HG03064 (cell line): Measurements from ENCODE around the gene MRPL10.

Experiments used
- ATAC-seq: cut with Tn5 transposase; IDR thresholded peaks from one replicate; pipeline ENCODE4 v1.9.1; 2021; ENCODE audit warnings: low read depth; ENCODE audit not compliant: unreplicated experiment

The MRPL10 gene

DNA sequence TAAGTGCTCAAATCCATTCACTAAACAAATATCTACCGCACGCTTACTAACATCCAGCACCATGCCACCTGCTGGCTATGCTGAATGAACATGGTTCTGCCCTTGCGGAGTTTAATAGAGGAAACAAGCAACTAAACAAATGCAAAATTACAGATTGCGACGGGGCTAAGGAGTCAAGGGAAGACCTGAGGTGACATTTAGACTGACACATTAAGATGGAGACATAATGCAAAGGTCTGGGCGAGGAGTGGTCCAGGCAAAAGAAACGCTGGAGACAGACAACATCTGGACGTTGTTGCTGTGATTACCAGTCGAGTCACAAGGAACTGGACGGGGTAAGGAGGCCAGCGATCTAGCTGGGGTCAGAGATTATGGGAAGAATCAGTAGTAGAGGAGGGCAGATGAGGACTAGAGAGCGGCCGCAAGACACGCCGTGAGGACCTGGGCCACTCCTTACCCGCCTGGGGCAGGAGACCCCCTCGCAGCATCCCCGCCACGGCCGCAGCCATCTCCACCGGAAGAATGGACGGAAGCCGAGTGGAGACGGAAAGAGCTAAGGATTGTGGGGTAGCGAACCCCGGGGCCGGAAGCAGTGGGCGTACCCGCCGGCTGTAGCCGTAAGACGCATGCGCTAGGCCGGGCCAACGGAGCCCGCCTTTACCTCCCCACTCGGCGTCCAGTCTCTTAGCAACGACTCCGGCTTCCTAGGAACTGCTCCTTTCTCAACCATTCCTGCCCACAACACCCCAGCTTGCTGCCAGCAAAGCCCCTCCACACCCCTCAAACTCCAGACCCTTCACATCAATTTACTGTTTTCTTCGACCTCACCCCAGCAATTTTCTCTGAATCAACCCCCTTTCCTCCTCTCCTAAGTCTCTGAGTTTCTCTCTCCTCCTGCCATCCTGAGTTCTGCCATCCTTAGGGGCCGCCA, at the start of gene MRPL10, which contains the start of gene LRRC46:
TSS of gene MRPL10 (minus strand) at position 539 of the 931 bp plus-strand sequence. CDS start at position 509, 30 bp downstream.
TSS of gene LRRC46 (plus strand) at position 668 of the 931 bp plus-strand sequence. CDS start 320 bp downstream, outside the sequence.
- peak; percentile 67 for ATAC-seq

- ATAC-seq, result no peak
These were observed 48.6 kb upstream of the MRPL10 start for GRCh38 chr17:47879776-47880454.

DNA sequence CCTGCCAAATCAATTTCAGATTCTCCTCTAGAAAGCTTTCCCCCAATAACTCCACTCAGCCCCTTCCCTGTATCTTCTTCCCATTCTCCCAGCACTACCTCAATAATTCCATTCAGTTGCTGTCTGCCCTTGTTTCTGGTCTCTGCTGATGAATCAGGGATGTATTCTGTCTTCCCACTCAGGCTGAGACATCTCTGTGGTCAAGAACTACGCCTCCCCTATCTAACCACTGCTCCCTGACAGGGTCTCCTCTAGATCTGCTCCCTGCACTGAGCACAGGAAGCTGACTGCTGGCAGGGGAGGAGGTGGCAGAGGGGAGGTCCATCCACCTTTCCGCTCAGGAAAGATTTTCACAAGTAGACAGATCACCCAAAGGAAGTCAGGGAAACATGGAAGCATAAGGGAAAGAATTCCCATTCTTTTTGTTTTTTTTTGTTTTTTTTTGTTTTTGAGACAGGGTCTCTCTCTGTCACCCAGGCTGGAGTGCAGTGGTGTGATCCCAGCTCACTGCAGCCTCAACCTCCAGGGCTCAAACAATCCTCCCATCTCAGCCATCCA, 47.8 kb upstream of the MRPL10 start:
- no peak for ATAC-seq

DNA sequence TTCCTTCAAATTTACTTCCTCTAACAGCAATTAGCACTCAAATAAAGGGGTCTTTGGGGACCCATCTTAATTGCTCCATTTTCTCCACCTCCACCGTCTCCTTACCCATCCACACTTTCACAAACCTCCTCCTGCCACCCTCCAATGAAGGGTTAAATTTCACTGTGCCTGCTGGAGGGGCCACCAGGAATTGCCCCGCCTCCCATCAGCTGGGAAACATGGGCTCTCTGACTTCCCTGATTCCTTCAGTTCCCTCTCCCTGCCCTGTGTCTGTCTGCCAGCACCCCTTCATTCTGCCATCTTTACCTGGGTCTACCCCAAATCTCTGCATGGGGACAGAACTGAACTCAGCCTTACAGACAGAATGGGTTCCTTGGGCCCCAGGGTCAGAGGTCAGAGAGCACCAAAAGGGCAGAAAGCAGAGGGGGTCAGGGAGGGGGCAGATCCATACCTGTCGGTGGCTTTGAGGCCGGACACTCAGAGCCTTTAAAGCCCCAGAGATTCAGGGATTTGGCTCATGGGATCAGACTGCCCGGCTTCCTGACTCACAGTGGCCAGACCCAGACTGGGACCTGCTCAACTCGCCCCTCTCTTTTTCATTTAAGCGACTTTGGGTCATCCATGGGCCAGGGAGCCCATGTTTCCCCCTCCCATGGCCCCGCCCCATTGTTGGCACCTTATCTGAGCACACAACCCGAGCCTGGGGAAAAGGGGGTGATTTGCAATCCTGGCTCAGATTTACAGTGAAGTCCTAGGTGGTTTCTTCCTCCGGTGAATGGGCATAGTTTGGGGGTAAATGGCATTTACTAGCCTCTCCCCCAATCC, 47.1 kb upstream of the MRPL10 start:
- ATAC-seq, result no peak

- ATAC-seq, result no peak
These were observed 46.2 kb upstream of the MRPL10 start for GRCh38 chr17:47877368-47878034.

- ATAC-seq, result no peak
These were observed 44.0 kb upstream of the MRPL10 start for GRCh38 chr17:47875011-47875985.

DNA sequence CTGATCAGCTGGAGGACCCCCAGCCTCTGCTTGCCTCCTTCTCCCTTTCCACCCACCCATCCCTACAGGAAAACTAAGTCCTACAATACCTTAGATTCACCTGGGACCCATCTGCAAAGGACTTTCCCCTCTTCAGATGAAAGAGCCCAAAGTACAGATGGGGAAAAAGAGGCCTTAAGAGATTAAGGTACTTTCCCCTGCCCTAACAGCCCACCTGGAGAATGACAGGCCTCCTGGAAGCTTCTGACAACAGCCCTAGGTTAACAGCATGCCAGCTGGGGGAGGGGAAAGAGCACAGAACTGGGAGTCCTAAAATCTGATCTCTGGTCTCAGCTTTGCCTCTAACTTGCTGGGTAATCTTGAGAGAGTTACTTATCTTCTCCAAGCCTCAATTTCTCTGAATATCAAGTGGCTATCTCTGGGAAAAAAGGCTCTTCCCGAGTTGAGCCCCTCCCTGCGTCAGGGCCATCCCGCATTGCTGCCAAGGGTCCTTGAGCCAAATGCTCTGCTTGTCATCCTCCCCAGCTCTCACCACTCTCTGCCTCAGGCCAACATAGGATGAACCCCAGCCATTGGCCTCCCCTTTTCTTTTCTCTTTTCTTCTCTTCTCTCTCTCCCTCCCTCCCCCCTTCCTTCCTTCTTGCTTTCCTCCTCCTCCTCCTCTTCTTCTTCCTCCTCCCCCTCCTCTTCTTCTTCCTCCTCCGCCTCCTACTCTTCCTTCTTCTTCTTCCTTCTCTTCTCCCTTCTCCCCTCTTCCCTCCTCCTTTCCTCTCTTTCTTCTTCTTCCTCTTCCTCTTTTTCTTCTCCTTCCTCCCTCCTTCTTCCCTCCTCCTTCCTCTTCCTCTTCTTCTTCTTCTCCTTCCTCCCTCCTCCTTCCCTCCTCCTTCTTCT, 42.1 kb upstream of the MRPL10 start:
- ATAC-seq, result no peak

- no peak for ATAC-seq
These were observed 41.4 kb upstream of the MRPL10 start for GRCh38 chr17:47872651-47873161.

- ATAC-seq, result no peak
These were observed 40.8 kb upstream of the MRPL10 start for GRCh38 chr17:47872019-47872650.

- no peak for ATAC-seq
These were observed 39.7 kb upstream of the MRPL10 start for GRCh38 chr17:47871048-47871447.

DNA sequence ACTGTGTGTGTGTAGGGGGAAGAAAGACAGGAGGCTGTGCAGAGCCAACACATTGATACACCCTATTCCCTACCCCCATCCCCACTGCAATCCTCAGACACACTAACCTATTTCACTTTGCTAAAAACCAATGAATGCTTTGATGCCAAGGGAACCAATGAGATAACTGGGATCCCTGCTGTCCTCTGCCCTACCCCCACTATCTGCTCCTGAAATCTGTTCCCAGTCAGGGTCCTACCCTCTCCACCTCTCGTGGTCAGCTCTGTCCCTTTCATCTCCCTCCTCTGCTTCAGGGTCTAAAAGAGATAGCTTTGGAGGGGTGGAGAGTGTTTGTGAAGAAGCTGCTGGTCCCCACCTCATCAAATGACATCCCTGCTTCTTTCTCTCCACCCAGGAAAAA, 38.7 kb upstream of the MRPL10 start:
- no peak for ATAC-seq

GRCh38 chr17:47869114-47869513, 37.8 kb upstream of the MRPL10 start:
- ATAC-seq, result no peak

DNA sequence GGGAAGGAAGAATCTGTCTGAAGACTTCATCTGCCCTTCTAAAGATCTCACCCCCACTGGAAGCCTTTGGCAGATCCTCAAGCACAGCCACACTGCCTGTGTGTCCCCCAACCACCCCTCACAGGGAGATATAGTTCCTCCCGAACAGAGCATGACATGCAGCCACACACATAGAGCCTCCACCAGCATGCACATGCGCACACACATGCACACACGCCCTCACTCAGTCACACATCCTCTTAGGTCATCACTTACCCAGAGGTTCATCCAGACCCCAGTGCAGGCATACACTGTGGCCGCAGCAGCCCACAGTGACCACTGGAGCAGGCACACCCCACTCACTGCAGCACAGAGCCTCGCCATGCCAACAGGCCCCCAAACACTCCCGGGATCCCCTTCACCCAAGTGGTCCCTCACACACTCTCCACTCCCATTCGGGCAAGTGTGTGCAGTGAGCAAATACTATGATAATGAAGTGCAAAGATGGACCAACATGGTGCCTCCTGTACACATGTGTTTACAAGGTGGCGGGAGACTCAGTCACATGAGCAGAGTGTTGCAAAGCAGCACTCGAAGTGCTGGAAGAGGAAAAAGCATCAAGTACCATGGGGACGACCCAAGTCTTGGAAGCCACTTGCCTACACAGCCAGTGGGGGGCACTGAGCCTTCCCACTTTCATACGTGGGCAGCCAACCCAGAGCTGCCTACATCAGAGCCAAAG, 36.6 kb upstream of the MRPL10 start:
- no peak for ATAC-seq

- ATAC-seq, result no peak
These were observed 35.6 kb upstream of the MRPL10 start for GRCh38 chr17:47866941-47867340.

DNA sequence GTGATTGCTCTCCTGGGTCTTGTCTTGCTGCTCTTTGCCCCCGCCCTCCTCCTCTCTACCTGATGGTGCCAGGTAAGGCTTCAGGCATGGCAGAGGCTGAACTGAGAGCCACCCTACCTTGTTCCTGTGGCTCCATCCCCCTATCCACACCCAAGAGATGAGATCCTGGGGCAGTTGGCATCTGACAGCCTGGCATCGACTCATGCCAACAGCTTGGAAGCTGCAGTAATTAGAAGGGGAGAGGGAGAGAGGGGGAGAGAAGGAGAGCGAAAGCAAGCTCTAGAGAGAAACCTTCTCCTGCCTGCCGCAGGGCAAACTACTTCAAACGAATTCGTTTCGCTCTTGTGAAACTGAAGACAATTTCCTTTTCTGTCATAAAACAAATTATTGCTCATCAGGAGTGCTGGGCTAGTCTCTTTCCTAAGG, 33.5 kb upstream of the MRPL10 start:
- ATAC-seq, result no peak
